Measurements from ENCODE around the gene MCM10. TPM values are rescaled to one million over a fixed set of nuclear protein-coding genes. Genes with fewer than 3 reads are reported as not detected.

MCM10 gene
- total and polyA plus RNA-seq, 2 donors from 2014 or later: 0.50 TPM; not detected in 1

GRCh38 chr10:13225601-13226000, 64.2 kb downstream of the MCM10 start:
- no peak for DNase-seq
- FAIRE-seq: no peak
- H3K27ac ChIP-seq (ENCODE audit: low read depth in 2 of 2, low read length in 2 of 2): no peak overlapping the region

DNA sequence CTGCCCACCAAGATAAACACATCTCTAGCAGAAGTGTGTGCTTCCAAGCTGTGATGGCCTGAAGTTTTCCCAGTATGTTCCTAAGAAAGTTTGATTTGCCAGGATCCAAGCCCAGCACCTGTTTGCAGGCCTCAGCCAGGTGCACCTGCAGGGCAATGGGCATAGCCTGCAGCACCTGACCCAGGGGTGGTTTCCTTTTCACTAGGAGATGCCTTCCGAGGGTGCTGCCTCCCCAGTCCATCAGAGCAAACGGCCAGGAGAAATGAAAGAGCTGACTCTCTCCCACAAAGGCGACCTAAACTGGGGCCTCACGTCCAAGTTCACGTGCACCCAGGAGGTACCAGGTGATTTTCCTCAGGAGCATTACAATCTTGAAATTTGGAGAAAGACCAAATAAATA, 65.7 kb downstream of the MCM10 start:
- H3K9ac ChIP-seq (ENCODE audit: low read length in 3 of 3): no peak overlapping the region
- H3K27ac ChIP-seq (ENCODE audit: low read depth in 2 of 2, low read length in 2 of 2): no peak overlapping the region
- H3K4me3 ChIP-seq (ENCODE audit: low read length in 3 of 3): no peak overlapping the region
- no peak for TF ChIP-seq CTCF (IDR thresholded peaks at IDR 0.05; ENCODE audit: borderline replicate concordance, extremely low read depth, insufficient read depth)
- DNase-seq (no peak), FAIRE-seq (no peak)
- H3K36me3 ChIP-seq (ENCODE audit: control insufficient read depth in 2 of 3, insufficient read depth in 3 of 3, low read length in 3 of 3): no peaks in the 10 kb centered on the region
- no peaks in the 10 kb centered on the region for H3K4me1 ChIP-seq (ENCODE audit: control insufficient read depth in 2 of 3, insufficient read depth in 2 of 3, low read depth in 1 of 3, low read length in 3 of 3)
- H3K27me3 ChIP-seq (ENCODE audit: control insufficient read depth, insufficient read depth, low read length): no peaks in the 10 kb centered on the region
- intact Hi-C loops (cut with DNase I): no loop called here
- H3K9me3 ChIP-seq (ENCODE audit: control insufficient read depth in 2 of 3, insufficient read depth in 1 of 3, low read length in 3 of 3): no peaks in the 10 kb centered on the region

More at GRCh38 chr10:13225601-13226000, 64.2 kb downstream of the MCM10 start:
- H3K36me3 ChIP-seq (ENCODE audit: control insufficient read depth in 2 of 3, insufficient read depth in 3 of 3, low read length in 3 of 3): no peaks in the 10 kb centered on the region
- intact Hi-C loops (cut with DNase I): no loop called here
- H3K4me1 ChIP-seq (ENCODE audit: control insufficient read depth in 2 of 3, insufficient read depth in 2 of 3, low read depth in 1 of 3, low read length in 3 of 3): no peaks in the 10 kb centered on the region
- no peak overlapping the region for H3K4me3 ChIP-seq (ENCODE audit: low read length in 3 of 3)
- no peak overlapping the region for H3K9ac ChIP-seq (ENCODE audit: low read length in 3 of 3)
- H3K27me3 ChIP-seq (ENCODE audit: control insufficient read depth, insufficient read depth, low read length): no peaks in the 10 kb centered on the region
- TF ChIP-seq CTCF (IDR thresholded peaks at IDR 0.05; ENCODE audit: borderline replicate concordance, extremely low read depth, insufficient read depth): no peak
- H3K9me3 ChIP-seq (ENCODE audit: control insufficient read depth in 2 of 3, insufficient read depth in 1 of 3, low read length in 3 of 3): no peaks in the 10 kb centered on the region

DNA sequence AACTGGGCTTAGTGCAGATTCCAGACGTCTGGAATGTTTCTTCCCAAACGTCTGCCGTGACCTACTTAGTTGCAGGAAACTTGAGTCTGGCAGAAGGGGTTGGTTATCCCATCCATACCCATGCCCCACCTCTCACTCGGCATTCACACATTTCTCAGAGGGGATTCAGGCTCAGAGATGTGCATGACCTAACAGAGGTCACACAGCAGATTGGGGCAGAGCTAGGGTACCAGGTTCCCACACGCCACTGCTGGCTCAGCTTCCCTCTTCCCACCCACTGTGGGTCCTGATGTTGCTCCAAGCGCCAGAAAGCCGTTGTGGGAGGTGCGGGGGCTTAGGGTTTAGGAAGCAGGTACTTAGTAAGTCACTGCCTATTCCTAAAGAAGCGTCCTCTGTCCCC, 69.8 kb downstream of the MCM10 start:
- Histone ChIP-seq H3K9me3 (ENCODE audit: control insufficient read depth in 2 of 3, insufficient read depth in 1 of 3, low read length in 3 of 3) (no peaks in the 10 kb centered on the region), H3K9ac (ENCODE audit: low read length in 3 of 3) (no peak overlapping the region), H3K4me3 (ENCODE audit: low read length in 3 of 3) (no peak overlapping the region), H3K36me3 (ENCODE audit: control insufficient read depth in 2 of 3, insufficient read depth in 3 of 3, low read length in 3 of 3) (no peaks in the 10 kb centered on the region), H3K4me1 (ENCODE audit: control insufficient read depth in 2 of 3, insufficient read depth in 2 of 3, low read depth in 1 of 3, low read length in 3 of 3) (no peaks in the 10 kb centered on the region), H3K27ac (ENCODE audit: low read depth in 2 of 2, low read length in 2 of 2) (no peak overlapping the region), H3K27me3 (ENCODE audit: control insufficient read depth, insufficient read depth, low read length) (no peaks in the 10 kb centered on the region)
- no peak for DNase-seq
- intact Hi-C loops (cut with DNase I): no loop called here
- TF ChIP-seq CTCF (IDR thresholded peaks at IDR 0.05; ENCODE audit: borderline replicate concordance, extremely low read depth, insufficient read depth): no peak
- no peak for FAIRE-seq

DNA sequence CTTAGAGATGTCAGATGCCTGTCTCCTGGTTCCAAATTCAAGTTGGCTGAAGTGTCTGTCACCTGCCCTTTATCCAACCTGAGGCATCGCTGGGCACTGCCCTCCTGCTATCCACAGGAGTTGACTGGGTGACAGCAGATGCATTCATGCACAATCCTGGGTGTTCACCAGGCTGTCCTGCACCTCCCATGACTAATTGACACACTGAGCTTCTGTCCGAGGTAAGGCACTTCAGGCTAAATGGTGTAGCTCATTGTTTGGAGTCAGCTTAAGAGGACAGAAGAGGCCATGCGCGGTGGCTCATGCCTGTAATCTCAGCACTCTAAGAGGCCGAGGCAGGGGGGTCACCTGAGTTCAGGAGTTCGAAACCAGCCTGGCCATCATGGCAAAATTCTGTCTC, 70.5 kb downstream of the MCM10 start:
- H3K27ac ChIP-seq (ENCODE audit: low read depth in 2 of 2, low read length in 2 of 2): no peak overlapping the region
- DNase-seq: no peak
- intact Hi-C loops (cut with DNase I): no loop called here
- TF ChIP-seq CTCF (IDR thresholded peaks at IDR 0.05; ENCODE audit: borderline replicate concordance, extremely low read depth, insufficient read depth): no peak
- H3K9ac ChIP-seq (ENCODE audit: low read length in 3 of 3): no peak overlapping the region
- no peak overlapping the region for H3K4me3 ChIP-seq (ENCODE audit: low read length in 3 of 3)
- no peaks in the 10 kb centered on the region for H3K4me1 ChIP-seq (ENCODE audit: control insufficient read depth in 2 of 3, insufficient read depth in 2 of 3, low read depth in 1 of 3, low read length in 3 of 3)
- no peaks in the 10 kb centered on the region for H3K9me3 ChIP-seq (ENCODE audit: control insufficient read depth in 2 of 3, insufficient read depth in 1 of 3, low read length in 3 of 3)
- no peak for FAIRE-seq
- no peaks in the 10 kb centered on the region for H3K36me3 ChIP-seq (ENCODE audit: control insufficient read depth in 2 of 3, insufficient read depth in 3 of 3, low read length in 3 of 3)
- no peaks in the 10 kb centered on the region for H3K27me3 ChIP-seq (ENCODE audit: control insufficient read depth, insufficient read depth, low read length)
